Lower lobe of right lung (tissue), 2 donors: ENCODE data around the gene WDR27. TPM values are rescaled to one million over a fixed set of nuclear protein-coding genes. Genes with fewer than 3 reads are reported as not detected.

Source experiments
- ATAC-seq, 2 donors: fragments of 200-7000 bp; cut with Tn5 transposase; one replicate each; pipeline ENCODE4 v1.9.1; 2020 to 2022; ENCODE audit warnings: mild to moderate bottlenecking in 2 of 2, moderate library complexity in 2 of 2
- DNase-seq: peaks from one replicate; pipeline ENCODE4 v3.0.0-alpha.2; 2020
- H3K27ac ChIP-seq: fragments of 200-600 bp; one replicate; pipeline ENCODE4 v1.8.0; 2022
- H3K27me3 ChIP-seq: fragments of 200-600 bp; one replicate; pipeline ENCODE4 v1.8.0; 2022; ENCODE audit warnings: low read depth
- H3K36me3 ChIP-seq: fragments of 200-600 bp; one replicate; pipeline ENCODE4 v1.8.0; 2022; ENCODE audit warnings: mild to moderate bottlenecking
- H3K4me1 ChIP-seq: fragments of 200-600 bp; one replicate; pipeline ENCODE4 v1.8.0; 2022
- H3K4me3 ChIP-seq: fragments of 200-600 bp; one replicate; pipeline ENCODE4 v1.8.0; 2022; ENCODE audit warnings: mild to moderate bottlenecking
- H3K9me3 ChIP-seq: fragments of 200-600 bp; one replicate; pipeline ENCODE4 v1.8.0; 2022
- intact Hi-C: fragments of 100-400 bp; cut with DNase I; formaldehyde crosslinking; loops from one replicate; pipeline ENCODE4 v1.11.0; 2022
- total RNA-seq: library from RNA; stranded (reverse); fragmentation: NEBNext Ultra II Directional; extraction: Animal tissue kit (Norgen Biotek cat#: 25700); gene quantifications from one replicate; pipeline ENCODE4 v1.2.1, GENCODE V29; 2021
- TF ChIP-seq, protein P1 (sequence below): fragments of 200-600 bp; IDR thresholded peaks from one replicate; pipeline ENCODE4 v1.8.0; 2022; ENCODE audit warnings: antibody characterized with exemption, mild to moderate bottlenecking
- donor health status: DM: no; HTN: yes; CAD: no; lungs with severe emphysema.

WDR27 gene
- total RNA-seq, 1 donor from 2014 or later, result 38.0 TPM

DNA sequence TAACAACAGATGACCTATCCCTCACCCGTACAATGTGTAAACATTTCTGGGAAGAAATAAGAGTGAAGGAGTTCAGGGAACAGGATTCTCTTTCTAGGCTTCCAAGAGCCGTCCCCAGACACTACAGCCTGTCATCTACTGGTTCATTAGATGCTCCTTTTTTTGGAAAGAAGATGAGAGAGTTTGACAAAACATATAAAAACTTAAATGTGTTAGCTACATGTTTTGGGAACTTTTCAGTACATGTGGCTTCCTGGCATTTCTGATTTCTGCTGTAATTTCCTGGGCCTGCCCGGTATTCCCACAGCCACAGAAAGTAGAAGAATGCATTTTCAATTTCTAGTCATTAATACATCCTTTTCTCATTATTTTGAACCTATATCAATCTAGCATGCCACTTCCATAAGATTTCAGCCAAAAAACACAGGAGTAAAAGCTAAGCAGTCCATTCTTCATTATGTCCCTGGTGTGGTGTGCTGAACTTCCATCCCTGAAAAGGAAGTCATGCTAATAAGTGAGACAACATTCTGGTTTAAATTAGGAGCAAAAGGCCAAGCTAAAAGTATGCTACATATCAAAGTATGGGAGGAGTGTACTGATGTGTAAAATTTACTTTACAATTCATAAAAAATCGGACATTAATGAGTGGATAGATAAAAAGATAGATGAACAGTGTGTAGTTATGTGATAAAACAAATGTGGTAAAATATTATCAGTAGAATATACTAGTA, 198.2 kb downstream of the WDR27 start:
- ATAC-seq (no peak), DNase-seq (no peak)
- Histone ChIP-seq H3K36me3 (no peaks in the 10 kb centered on the region), H3K27ac (no peak overlapping the region), H3K27me3 (no peaks in the 10 kb centered on the region), H3K4me3 (no peak overlapping the region), H3K4me1 (no peaks in the 10 kb centered on the region), H3K9me3 (no peaks in the 10 kb centered on the region)
- TF ChIP-seq, protein P1, sequence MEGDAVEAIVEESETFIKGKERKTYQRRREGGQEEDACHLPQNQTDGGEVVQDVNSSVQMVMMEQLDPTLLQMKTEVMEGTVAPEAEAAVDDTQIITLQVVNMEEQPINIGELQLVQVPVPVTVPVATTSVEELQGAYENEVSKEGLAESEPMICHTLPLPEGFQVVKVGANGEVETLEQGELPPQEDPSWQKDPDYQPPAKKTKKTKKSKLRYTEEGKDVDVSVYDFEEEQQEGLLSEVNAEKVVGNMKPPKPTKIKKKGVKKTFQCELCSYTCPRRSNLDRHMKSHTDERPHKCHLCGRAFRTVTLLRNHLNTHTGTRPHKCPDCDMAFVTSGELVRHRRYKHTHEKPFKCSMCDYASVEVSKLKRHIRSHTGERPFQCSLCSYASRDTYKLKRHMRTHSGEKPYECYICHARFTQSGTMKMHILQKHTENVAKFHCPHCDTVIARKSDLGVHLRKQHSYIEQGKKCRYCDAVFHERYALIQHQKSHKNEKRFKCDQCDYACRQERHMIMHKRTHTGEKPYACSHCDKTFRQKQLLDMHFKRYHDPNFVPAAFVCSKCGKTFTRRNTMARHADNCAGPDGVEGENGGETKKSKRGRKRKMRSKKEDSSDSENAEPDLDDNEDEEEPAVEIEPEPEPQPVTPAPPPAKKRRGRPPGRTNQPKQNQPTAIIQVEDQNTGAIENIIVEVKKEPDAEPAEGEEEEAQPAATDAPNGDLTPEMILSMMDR, result no peak
- intact Hi-C loops, result no loop called here

DNA sequence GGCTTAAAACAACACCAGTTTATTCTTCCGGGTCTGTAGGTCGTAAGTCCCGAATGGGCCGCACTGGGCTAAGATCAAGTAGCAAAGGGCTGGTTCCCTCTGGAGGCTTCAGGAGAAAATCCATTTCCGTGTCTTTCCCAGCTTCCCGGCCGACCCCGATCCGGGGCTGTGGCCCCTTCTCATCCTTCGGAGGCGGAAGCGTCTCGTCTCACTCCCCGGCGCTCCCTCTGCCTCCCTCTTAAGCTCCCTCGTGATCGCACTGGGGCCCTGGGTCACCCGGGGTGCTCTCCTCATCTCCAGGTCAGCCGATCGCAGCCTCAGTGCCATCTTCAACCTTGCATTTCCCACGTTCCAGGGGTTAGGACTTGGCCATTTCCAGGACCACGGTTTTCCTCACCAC, 199.4 kb downstream of the WDR27 start:
- Histone ChIP-seq H3K27ac (no peak overlapping the region), H3K4me3 (no peak overlapping the region), H3K27me3 (no peaks in the 10 kb centered on the region), H3K9me3 (no peaks in the 10 kb centered on the region), H3K4me1 (no peaks in the 10 kb centered on the region), H3K36me3 (no peaks in the 10 kb centered on the region)
- no peak for DNase-seq
- intact Hi-C loops, result no loop called here
- TF ChIP-seq, protein P1, result no peak
- ATAC-seq, result no peak

DNA sequence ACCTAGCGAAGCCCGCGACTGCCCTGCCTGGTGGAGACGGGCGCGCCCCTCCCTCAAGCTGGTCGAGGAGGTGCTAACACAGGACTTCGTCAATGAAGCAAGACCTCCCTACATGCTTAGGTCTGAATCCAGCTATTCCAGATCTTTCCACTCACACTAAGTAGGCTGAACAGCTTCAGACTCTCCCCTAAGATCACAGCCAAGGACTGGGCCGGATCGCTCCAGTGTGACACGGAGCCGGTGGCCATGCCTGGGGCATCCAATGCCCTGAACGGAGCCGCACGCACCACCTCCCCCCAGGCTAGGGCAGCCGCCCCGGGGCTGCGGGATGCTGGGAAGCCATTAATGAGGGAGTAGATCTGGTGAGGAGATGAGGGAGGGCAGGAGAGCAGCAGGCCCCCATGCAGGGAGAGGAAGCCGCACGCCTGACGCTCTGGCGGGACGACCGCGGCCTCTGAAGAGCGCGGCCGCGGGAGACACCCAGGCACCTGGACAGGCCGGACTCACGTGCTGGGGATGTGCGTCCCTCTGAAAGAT, 200.0 kb downstream of the WDR27 start:
- H3K27ac ChIP-seq, result no peak overlapping the region
- DNase-seq (no peak), ATAC-seq (no peak)
- TF ChIP-seq, protein P1, result no peak
- H3K27me3 ChIP-seq, result no peaks in the 10 kb centered on the region
- no peaks in the 10 kb centered on the region for H3K36me3 ChIP-seq
- no peak overlapping the region for H3K4me3 ChIP-seq
- no peaks in the 10 kb centered on the region for H3K9me3 ChIP-seq
- intact Hi-C loops, result no loop called here
- H3K4me1 ChIP-seq, result no peaks in the 10 kb centered on the region

DNA sequence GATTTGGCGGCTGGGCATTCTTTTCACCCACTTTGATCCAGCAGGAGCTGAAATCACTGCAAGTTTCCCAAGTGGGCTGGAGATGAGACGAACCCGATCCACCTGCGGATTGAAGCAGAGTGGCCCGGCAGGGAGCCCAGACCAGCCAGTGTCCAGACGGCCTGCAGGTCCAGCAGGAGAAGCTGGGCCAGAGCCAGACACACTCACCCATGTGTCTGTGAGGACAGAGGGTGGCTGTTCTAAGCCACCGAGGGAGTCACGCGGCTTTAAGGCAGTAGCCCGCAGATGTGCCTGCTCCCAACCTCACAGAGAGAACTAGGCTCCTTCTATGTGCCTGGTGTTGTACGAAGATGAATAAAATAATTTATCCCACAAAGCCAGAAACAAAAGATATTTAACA, 200.7 kb downstream of the WDR27 start:
- intact Hi-C loops, result no loop called here
- Histone ChIP-seq H3K4me1 (no peaks in the 10 kb centered on the region), H3K27me3 (no peaks in the 10 kb centered on the region), H3K36me3 (no peaks in the 10 kb centered on the region), H3K27ac (no peak overlapping the region), H3K9me3 (no peaks in the 10 kb centered on the region), H3K4me3 (no peak overlapping the region)
- DNase-seq, result no peak
- TF ChIP-seq, protein P1, result no peak
- no peak for ATAC-seq

DNA sequence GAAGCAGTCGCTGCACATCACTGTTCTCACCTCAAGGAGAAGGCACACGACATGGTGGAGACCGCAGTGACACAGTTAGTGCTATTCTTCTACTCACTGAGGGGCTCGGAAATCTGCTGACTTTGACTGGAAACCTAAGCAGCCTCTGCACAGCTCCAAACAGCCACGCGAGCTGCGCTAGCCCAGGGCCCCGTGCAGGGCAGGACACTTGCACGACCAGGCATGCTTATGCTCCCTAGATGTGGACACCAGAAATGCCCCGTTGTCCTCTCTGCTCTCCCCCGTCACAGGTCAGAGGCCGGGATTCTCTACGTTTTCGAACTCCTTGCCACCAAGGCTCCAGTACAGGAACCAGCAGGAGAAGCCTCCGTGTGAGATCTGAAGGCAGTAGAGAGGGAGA, 201.1 kb downstream of the WDR27 start:
- H3K36me3 ChIP-seq, result no peaks in the 10 kb centered on the region

More for the DNA sequence above, 201.1 kb downstream of the WDR27 start:
- intact Hi-C loops, result no loop called here
- Histone ChIP-seq H3K9me3 (no peaks in the 10 kb centered on the region), H3K4me3 (no peak overlapping the region), H3K27me3 (no peaks in the 10 kb centered on the region), H3K4me1 (no peaks in the 10 kb centered on the region), H3K27ac (no peak overlapping the region)
- DNase-seq, result no peak
- TF ChIP-seq, protein P1, result no peak
- ATAC-seq, result no peak
